ENCODE measurements around the gene ADCY2.

ADCY2 gene

DNA sequence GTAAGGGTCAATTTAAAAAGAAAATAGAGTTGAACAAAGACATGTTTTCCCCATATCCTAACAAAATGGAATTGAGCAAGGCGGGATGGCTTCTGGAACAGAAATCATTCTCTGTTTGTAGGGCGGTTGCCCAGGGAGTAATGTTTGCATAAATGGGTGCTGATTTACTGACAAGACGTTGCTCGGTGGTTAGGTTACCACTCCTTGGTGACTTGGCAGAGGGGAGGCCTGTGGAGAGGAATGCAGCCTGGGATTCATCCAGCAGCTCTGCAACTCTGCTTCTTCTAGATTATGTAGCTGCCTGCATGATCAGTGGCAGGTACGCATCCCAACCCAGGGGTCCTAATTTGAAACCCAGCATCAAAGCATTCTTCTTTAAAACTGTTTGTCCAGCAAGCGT lies 254.8 kb downstream of the ADCY2 start:
- no peak for FAIRE-seq

DNA sequence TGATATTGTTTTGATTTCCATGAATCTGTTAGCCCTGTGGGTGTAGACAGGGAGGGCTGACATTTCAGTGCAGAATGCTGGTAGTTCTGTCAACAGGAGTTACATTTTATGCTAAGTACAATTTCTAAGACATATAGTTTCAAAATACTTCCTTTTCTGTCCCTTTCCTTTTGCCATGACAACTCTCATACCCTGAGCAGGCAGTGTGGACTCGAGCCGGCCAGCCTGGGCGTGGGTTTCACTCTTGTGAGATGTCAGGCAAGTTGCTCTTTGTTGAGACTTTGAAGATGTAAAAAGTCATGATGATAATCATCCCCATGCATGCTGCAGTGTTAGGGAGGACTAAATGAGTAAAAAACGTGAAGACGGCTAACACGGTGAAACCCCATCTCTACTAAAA lies 257.1 kb downstream of the ADCY2 start:
- FAIRE-seq (no peak), DNase-seq (ENCODE audit: insufficient read length, low spot score) (no peak)

More for the DNA sequence above, 254.8 kb downstream of the ADCY2 start:
- DNase-seq (ENCODE audit: insufficient read length, low spot score) = no peak

DNA sequence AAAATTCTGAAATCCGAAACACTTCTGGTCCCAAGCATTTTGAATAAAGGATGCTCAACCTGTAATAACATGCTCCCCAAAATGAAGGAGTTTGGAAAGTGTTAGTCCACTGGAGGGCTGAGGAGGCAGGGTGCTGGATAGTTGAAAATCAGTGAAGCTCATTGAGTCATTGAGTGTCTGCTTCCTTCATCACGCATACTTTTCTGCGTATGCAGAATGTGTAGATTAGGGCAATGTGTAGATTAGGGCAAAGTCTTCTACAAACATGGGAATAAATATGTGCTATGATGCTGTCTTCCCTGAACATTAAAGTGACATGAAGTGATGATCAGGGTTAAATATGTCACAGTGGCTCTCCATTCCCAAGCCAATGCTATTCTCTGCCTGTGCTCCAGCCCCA lies 261.2 kb downstream of the ADCY2 start:
- no peak for DNase-seq (ENCODE audit: insufficient read length, low spot score)
- no peak for FAIRE-seq

DNA sequence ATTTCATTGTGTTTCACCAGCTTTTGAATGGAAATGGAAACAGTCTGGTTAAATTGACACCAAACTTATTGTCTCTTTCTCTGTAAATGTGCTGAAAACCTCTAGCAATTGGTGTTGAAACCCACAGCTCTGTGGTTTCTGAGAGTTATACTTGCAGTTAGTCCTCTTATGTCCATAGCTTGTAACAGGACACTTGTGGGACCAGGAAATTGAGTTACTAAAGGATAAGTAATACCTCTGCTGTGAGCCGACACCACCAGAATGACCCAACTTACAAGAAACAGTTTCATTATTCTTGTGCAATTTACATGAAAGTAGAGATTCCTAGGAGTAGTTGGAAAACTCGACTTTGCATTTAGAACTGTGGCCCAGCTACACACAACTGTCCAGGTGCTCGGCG lies 263.5 kb downstream of the ADCY2 start:
- no peak for DNase-seq (ENCODE audit: insufficient read length, low spot score)
- FAIRE-seq = no peak

DNA sequence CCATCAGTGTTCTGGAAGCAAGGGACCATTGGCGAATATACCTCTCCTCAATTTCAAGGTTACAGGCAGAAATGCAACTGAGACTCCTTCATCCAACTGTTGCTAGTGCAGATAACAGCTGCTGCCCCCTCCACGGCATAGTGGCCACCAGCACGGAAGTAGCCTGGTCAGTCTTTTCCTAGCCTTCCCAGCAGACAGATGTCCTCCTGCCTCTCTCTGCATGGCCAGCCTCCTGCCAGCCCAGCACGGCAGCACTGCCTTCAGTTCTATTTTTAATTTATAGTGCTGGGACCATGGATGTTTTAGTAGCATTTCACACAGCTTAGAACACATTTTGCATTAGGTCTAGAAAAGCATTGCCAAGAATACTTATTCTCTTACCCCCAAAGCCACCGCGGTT lies 266.4 kb downstream of the ADCY2 start:
- no peak for DNase-seq (ENCODE audit: insufficient read length, low spot score)
- FAIRE-seq = no peak

DNA sequence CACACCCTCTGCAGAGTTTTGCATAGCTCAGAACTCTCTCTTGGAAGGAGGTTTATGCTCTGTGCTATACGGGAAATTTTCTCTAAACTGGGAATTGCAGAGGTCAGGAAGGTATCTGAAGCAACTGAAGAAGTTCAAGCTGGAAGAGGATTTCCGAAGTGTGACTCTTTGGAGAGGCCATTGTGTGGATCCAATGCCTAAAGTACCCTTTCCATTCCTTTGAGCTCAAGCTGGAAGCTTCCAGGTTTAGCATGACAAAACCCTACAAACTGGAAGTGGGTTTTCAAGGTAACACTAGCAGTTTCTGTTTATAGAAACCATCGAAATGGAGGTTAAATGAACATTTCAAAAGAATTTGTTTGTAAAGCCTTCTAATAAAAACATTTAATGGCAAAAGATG lies 267.9 kb downstream of the ADCY2 start:
- FAIRE-seq (no peak), DNase-seq (ENCODE audit: insufficient read length, low spot score) (no peak)

DNA sequence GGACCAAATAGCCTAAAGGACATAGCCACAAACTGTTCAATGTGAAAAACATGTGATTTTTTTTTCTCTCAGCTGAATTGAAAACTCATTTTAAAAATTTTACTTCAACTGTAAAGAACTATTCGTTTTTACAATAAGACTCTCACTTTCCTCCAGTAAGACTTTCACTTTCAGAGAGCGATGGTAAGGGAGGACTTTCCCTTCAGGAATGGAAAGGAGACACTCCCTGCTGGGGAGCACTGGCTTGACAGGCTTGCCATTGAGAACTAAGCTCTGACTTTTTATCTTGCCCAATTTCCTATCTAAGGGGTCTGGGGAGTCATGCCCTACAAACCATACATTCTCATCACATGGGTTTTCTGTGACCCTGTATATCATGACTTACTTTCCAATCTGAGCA lies 268.3 kb downstream of the ADCY2 start:
- no peak for DNase-seq (ENCODE audit: insufficient read length, low spot score)
- no peak for FAIRE-seq

DNA sequence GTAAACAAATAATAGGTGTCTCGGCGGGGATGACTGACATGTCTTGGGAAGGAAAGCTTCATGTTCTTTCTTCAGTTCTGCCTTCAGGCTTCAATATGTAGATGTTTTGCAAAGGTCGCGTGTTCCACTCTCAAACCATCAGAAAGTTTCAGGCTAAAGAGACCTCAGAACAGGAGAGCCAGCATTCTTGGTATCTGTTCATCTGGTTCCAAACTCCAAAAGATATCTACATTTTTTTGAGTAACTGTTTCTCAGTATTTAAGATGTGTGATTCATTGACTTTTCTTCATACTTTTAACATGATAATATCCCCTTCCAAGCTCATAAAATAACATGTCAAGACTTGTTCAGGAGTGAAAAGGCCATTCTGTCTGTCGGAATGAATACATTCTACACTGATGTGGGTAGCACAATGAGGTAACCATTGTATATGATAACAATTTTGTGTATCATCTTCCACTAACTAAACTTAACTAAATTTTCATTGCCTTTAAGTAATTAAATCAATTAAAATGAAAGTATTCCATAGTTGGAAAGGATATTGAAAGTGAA lies 271.4 kb downstream of the ADCY2 start:
- DNase-seq (ENCODE audit: insufficient read length, low spot score) (no peak), FAIRE-seq (no peak)

DNA sequence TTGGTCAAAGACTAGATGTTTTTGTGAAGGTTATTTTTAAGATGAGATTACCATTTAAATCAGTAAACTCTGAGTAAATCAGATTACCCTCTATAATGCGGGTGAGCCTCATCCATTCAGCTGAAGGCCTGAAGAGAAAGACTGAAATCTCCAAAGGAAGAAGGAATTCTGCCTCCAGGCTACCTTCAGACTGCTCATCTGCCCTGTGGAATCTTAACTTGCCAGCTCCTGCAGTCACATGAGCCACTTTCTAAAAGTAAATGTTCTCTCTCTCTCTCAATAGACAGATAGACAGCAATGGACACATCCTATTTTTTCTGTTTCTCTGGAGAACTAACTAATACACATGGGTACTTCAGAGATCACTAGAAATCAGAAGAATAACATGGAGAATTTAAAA lies 272.2 kb downstream of the ADCY2 start:
- no peak for FAIRE-seq

DNA sequence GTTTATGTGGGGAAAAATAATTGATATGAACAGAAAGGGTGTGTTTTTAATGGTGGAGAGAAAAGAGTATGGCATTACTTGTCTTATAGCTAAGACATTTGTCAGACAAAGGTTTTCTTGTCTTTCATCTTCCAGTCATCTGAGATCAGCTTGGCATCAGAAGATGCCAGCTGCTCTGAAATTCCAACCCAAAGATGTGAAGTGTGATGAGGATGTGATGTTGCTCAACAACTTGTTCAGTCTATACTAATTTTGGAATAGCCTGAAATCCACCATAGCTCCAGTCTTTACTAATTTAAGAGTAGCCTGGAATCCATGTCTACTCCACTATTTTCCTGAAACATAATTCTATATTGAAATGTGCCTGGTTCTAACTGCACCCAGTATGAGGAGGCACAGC lies 272.7 kb downstream of the ADCY2 start:
- DNase-seq (ENCODE audit: insufficient read length, low spot score) = no peak
- no peak for FAIRE-seq

More for the DNA sequence above, 272.2 kb downstream of the ADCY2 start:
- DNase-seq (ENCODE audit: insufficient read length, low spot score) = no peak

DNA sequence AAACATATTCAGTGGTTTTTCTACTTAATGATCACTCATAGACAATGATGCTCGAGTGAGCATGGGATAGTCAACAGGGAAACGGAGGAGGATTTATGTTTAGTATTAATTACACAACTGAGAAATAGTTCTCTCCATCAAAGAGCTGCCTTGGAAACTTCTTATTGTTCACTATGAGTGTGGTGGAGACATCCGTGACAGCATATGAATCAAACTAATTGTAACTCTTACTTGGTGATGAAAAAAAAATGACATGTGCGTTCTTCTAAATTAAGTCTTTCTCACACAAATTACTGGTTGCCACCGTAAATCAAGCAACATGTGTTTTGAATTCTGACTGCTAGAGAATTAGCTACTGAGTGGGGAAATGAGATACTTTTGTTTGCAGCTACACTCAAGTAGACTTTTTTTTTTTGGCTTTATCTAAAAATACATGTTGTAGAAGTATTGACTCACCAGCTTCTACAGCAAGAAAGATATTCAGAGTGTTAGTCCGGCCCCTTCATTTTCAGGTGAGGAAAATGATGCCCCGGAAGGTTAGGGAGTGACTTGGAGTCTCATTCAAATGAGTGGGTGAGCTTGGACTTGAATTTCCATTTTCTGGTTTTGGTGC lies 275.5 kb downstream of the ADCY2 start:
- no peak for FAIRE-seq
- no peak for DNase-seq (ENCODE audit: insufficient read length, low spot score)

DNA sequence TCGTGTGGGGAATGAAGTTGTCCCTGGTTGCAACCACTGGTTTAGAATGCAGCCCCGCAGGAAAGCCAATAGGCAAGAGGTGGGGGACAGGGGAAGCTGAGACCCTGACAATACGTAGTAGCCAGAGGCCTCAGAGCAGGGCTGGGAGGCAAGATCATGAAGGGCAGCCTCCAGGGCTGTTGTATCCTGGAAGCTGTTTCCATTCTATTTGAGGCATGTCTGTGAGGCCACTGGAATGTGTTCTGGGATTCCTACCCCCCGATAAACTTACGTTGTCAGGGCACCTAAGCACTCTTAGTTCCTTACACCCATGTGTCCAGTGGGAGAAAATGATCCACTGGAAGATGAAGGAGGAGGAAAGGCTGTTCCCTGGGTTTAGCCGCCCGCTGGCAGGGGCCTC lies 277.7 kb downstream of the ADCY2 start:
- no peak for FAIRE-seq

DNA sequence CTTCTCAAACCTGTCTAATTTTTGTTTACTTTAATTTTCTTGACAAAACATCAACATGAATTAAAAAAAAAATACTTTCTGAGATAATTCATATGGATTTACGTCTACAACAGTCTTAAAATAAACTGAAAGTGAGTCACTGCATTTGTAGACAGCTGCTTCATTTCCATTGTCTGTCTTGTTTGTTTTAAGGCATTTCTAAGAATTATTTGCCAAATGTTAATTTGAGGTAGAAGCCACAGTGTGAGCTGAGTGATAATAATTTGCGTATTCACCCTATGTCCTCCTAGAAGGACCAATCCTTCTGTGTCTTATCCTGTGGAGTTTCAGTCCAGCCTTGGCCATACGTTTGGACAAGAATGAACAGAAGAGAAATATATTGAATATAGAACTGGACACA lies 280.5 kb downstream of the ADCY2 start:
- FAIRE-seq = no peak
- DNase-seq (ENCODE audit: insufficient read length, low spot score) = no peak

More for the DNA sequence above, 277.7 kb downstream of the ADCY2 start:
- no peak for DNase-seq (ENCODE audit: insufficient read length, low spot score)

DNA sequence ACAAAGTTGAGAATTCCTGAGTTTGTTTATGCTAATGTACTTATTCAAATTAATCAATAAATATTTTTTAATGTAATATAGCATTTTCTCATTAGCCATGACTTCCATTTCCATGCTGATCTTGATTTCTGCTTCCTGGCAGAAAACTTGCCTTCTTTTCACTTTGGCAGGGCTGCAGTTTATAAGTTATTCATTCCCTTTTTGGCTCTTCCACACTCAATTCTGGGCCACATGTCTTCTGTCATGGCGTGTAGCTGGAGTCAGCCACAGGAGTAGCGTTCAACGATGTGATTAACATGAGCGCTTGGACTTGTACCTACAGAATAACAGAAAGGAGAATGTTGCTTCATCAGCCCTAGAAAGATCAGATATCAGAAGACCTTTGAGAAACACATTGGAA lies 282.1 kb downstream of the ADCY2 start:
- FAIRE-seq = no peak
- no peak for DNase-seq (ENCODE audit: insufficient read length, low spot score)

DNA sequence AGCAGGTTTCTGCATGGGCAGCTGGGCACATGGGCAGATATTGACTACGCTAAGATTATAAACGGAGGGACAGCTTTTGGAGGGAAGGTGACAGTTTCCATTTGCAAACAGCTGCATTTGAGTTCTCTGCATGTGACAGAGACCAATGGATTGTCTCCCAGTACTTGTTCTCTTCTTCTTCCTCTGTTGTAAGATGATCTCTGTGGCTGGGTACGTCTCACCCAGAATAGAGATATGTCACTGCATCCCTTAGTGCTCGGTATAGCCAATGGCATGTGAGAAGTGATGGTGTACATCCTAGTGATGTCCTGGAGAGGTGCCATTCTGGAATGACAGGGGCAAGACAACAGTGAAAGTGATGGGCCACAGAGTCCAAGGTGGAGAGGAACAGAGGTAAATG lies 283.7 kb downstream of the ADCY2 start:
- no peak for DNase-seq (ENCODE audit: insufficient read length, low spot score)
- no peak for FAIRE-seq

DNA sequence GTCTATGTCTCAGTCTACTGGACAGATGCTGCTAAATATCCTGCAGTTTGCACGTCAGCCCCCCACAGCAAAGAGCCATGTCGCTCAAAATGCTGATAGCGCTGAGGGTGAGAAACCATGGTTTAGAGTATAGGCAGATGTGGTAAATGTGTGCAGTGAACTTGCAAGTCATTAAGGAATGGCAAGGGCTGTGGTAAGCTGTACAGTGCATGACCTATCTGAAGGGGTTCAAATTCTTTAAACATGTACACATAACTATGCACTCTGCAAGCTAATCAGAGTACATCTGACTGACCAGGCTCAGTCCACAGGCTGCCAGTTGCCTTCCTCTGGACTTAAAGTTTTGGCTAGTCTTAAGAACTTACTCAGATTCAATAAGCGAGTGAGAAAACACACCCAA lies 284.3 kb downstream of the ADCY2 start:
- DNase-seq (ENCODE audit: insufficient read length, low spot score) (no peak), FAIRE-seq (no peak)

DNA sequence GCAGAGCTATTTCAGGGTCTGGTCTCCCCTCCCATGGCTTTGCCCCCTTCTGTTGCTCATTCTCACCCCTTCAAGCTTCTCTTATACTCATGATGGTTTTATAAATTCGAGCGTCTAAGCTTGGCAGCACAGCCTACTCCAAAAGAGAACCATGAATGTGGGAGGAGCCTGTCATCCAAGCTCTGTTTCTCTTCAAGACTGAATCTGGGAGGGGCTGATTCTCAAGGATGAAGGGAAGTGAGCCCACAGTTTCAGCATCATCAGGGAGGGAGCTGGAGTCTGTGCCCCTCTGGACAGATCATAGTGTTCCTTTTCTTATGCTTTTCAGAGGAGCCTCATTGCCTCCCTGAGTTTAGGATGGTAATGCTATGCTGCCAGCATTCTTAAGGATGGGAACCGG lies 286.4 kb downstream of the ADCY2 start:
- FAIRE-seq (no peak), DNase-seq (ENCODE audit: insufficient read length, low spot score) (no peak)

DNA sequence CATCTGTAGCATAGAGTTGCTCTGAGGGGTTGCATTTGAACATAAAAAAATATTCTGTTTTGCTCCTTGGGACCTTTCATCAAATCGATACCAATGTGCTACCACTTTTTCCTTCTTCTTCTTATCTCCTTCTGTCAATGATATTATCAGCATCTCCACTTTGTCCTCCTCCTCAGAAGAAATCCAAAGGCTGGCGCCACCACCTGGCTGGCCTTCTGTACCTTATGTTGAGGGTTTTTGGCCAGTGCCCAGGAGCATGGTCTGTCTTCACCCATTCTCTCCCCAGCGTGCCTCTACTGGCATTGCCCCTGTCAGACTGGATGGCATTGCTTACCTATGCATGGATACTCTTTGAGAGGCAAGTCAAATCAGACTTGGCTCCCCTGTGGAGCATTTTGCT lies 287.8 kb downstream of the ADCY2 start:
- no peak for DNase-seq (ENCODE audit: insufficient read length, low spot score)
- no peak for FAIRE-seq

DNA sequence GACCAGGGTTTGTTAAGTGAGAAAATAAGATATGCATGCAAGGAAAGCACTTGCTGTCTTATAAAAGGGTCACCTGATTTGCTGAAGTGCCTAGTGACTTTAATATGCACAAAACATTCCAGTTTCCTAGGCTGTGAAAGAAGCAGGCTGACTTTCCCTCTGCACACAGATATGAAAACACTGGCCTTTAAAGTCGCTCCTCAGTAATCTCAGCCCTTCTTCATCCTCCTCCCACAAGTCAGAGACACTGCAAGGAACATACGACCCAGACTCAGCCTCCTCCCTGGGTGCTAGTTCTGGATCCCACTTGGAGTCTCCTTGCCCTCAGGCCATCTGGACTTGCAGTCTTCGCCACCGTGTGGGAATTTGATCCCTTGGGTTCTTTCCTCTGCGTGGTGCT lies 288.9 kb downstream of the ADCY2 start:
- DNase-seq (ENCODE audit: insufficient read length, low spot score) (no peak), FAIRE-seq (no peak)

DNA sequence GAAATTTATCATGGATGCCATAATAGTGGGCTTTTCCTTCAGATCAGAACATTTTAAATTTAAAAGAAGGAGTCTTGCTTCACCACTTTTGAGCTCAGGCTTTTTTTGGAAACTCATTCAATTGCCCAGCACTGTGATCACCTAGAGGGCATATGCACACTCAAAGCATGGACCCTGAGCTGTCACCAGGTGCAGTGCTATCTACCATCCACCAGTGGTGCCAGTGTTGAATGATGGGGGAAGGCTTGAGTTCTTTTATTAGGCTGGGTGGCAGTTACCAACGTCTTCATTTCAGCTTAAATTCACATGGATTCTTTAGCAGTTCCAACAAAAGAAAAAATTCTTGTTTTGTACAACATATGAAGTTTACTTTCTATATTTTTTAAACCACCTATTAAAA lies 290.9 kb downstream of the ADCY2 start:
- no peak for FAIRE-seq
- DNase-seq (ENCODE audit: insufficient read length, low spot score) = no peak

DNA sequence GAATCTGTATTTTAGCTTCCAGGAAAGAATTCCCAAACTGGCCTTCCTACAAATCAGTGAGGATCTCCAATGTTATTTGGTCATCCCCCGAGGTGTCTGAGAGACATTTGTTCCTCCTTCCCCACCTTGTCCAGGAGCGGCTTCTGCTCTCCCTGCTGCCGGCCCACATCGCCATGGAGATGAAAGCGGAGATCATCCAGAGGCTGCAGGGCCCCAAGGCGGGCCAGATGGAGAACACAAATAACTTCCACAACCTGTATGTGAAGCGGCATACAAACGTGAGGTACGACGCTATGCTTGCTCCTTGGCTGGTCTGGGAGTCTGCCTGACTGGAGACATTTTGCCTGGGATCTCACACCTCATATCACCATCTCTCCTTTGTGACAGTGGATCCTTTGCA lies 294.6 kb downstream of the ADCY2 start:
- FAIRE-seq = no peak

DNA sequence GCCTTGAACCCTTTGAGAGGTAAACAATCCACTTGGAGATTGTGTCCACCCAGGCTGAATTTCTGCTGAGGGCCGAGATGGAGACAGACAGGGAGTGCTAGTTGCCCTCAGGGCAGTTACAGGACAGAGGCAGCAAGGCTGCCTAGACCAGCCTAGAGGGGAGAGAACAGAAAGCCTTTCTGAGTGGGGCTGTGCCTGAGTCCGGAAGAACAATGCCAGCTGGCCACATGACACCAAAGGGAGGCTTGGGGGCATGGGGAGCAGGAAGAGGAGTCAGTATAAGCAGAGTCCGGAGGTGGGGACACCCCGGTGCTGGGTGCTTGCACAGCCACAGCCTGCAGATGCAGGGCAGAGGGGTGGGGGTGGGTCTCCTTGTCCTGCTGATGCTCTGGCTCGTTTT lies 309.3 kb downstream of the ADCY2 start:
- DNase-seq (ENCODE audit: insufficient read length, low spot score) (no peak), FAIRE-seq (no peak)

More for the DNA sequence above, 294.6 kb downstream of the ADCY2 start:
- DNase-seq (ENCODE audit: insufficient read length, low spot score) = no peak

DNA sequence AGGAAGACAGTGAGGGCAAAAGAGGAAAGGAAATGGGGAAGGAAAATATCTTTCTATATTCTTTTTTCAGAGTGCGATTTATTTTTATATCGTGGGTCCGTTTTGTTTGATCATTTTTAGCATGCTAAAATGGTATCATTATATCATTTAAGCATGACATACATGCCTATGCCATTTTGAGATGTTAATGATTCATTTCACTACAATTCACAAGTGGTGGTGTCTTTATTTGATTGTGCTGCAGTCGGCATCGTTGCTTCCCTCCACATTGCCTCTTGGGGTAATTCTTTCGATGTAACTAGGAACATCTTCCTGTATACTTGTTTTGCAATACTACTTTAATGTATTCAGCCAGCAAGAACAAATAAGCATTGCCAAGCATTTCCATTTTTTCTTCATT lies 309.8 kb downstream of the ADCY2 start:
- FAIRE-seq (no peak), DNase-seq (ENCODE audit: insufficient read length, low spot score) (no peak)

Data from GM19239 (cell line).